Measurements from ENCODE around the gene RAB4B. TPM values are rescaled to one million over a fixed set of nuclear protein-coding genes. Genes with fewer than 3 reads are reported as not detected.
"Not testable (repeated sequence)": the region's sequence is repeated elsewhere in the genome, so short reads cannot be mapped to it uniquely, and the experiment has no call there.

RAB4B gene
- total RNA-seq, 2 donors from 2014 or later = 65.9 to 67.9 TPM

DNA sequence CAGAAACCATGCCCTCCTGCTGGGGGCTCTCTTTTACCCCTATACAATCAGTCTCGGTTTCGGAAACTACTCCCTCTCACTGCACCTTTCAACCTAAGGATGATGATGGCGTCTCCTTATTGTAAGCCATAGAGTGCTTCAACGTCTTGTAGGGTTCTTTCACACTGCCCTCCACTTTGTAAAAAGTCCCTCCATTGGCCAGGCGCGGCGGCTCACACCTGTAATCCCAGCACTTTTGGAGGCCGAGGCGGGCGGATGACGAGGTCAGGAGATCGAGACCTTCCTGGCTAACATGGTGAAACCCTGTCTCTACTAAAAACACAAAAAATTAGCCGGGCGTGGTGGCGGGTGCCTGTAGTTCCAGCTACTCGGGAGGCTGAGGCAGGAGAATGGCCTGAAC is 52.7 kb downstream of the RAB4B start:
- DNase-seq; intact Hi-C loops (cut with DNase I, micrococcal nuclease); ATAC-seq: not testable (repeated sequence)

DNA sequence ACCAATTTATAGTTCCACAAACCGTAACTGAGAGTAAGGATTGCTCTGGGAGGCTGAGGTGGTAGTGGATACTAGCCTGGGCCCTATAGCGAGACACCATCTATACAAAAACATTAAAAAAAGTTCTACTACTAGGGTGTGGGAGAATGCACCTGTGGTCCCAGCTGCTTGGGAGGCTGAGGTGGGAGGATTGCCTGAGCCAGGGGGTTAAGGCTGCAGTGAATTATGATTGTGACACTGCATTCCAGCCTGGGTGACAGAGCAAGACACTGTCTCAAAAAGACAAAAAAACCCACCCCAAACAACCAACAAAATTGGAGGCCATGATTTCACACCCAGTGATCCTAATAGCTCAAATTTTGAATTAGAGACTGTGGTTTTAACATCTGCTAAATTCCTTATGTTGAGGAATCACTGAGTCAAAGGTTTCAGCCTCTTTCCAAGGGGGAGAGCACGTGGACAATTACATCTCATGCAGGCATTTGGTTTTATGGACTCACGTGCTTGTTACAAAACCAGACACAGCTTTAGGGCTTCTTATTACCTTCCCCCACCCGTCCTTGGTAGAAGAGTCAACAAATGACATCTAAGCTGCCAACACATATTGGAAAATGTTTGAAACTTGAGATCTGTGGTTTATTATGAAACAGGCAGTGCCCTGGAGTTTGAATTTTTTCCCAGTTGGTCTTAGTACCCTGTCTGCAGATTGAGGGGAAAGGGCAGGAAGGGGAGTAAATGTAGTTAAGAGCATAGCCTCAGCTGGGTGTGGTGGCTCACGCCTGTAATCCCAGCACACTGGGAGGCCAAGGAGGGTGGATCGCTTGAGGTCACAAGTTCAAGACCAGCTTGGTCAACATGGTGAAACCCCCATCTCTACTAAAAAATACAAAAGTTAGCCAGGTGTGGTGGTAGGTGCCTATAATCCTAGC is 53.7 kb downstream of the RAB4B start:
- ATAC-seq = peak; percentile 91
- intact Hi-C loops (cut with DNase I, micrococcal nuclease) = no loop called here
- DNase-seq = peak; percentile 29 to 66

DNA sequence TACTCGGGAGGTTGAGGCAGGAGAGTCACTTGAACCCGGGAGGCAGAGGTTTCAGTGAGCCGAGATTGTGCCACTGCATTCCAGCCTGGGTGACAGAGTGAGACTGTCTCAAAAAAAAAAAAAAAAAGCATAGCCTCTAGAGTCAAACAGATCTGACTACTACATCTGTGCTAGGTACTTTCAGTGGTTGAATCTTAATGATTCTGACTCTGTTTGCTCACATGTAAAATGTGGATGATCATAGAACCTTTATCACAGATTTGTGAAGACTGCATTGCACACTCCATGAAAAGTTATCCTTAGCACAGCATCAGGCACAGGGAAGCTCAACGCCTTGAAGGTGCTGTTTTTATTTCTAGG is 54.4 kb downstream of the RAB4B start:
- peak; percentile 8 for ATAC-seq
- intact Hi-C loops (cut with DNase I, micrococcal nuclease); DNase-seq: not testable (repeated sequence)

DNA sequence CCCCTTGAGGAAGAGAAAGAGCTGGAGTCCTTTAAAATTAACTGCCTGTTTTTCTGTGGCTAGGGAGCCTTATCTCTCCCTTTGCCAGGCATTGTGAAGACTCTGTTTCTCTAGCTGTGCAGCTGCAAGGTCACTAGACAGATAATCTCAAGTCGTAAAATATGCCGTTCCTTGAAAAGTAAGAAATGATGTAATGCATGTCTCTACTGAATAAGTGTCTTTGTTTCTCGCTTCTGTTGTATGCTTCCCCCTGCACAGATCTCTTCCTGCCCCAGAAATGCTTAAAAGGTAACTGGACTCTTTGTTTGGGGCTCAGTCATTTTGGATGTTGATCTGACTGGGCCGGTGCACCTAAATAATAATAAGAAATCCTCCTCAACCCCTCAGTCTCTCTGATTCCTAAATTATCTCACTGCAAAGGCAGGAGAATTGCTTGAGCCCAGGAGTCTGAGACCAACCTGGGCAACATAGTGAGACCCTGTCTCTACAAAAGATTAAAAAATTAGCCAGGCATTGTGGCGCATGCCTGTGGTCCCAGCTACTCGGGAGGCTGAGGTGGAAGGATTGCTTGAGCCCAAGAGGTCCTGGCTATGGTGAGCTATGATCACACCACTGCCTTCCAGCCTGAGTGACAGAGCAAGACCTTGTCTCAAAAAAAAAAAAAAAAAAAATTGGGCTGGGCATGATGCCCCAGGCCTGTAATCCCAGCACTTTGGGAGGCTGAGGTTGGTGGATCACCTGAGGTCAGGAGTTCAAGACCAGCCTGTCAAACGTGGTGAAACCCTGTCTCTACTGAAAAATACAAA is 55.9 kb downstream of the RAB4B start:
- DNase-seq; intact Hi-C loops (cut with DNase I, micrococcal nuclease): not testable (repeated sequence)
- ATAC-seq = peak; percentile 21

DNA sequence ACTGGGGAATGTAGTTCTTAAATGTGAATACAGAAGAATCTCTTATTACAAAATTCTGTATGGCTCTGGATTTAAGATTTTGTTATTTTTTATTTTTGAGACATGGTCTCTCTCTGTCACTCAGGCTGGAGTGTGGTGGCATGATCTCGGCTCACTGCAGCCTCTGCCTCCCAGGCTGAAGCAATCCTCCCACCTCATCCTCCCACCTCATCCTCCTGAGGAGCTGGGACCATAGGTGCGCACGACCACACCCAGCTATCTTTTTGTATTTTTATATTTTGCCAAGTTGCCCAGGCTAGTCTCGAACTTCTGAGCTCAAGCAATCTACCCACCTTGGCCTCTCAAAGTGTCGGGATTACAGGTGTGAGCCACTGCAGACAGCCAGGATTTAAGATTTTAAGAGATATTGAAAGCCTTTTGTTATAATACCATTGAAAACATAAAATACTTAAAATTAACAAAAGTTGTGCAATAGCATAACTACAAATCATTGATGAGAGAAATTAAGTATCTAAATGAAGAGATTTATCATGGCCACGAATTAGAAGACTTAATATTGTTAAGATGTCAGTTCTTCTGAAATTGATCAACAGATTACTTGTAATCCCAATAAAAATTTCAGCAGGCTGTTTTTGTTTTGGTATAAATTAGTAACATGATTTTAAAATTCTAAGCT is 58.8 kb downstream of the RAB4B start:
- DNase-seq (no peak), ATAC-seq (no peak)
- intact Hi-C loops (cut with DNase I, micrococcal nuclease) = no loop called here

DNA sequence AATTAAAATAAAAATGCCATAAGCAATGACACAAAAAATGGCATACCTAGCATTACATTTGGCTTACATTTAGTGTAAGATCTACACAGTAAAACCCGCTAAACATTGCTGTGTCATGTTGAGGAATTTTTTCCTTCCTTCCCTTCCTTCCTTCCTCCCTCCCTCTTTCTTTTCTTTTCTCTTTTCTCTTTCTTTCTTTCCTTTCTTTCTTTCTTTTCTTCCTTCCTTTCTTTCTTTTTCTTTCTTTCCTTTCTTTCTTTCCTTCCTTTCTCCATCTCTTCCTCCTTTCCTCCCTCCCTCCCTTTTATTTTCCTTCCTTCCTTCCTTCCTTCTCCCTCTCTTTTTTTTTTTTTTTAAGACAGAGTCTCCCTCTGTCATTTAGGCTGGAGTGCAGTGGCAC is 60.4 kb downstream of the RAB4B start:
- intact Hi-C loops (cut with DNase I, micrococcal nuclease); DNase-seq; ATAC-seq: not testable (repeated sequence)

DNA sequence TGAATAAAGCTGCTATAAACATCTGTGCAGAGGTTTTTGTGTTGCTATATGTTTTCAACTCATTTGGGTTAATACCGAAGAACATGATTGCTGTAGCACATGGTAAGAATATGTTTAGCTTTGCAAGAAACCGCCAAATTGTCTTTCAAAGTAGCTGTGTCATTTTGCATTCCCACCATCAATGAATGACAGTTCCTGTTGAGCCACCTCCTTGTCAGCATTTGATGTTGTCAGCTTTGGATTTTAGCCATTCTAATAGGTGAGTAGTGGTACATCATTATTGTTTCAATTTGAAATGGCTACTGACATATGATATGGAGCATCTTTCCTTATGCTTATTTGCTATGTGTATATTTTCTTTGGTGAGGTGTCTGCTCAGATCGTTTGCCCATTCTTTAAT is 64.0 kb downstream of the RAB4B start:
- DNase-seq; ATAC-seq; intact Hi-C loops (cut with DNase I, micrococcal nuclease): not testable (repeated sequence)

DNA sequence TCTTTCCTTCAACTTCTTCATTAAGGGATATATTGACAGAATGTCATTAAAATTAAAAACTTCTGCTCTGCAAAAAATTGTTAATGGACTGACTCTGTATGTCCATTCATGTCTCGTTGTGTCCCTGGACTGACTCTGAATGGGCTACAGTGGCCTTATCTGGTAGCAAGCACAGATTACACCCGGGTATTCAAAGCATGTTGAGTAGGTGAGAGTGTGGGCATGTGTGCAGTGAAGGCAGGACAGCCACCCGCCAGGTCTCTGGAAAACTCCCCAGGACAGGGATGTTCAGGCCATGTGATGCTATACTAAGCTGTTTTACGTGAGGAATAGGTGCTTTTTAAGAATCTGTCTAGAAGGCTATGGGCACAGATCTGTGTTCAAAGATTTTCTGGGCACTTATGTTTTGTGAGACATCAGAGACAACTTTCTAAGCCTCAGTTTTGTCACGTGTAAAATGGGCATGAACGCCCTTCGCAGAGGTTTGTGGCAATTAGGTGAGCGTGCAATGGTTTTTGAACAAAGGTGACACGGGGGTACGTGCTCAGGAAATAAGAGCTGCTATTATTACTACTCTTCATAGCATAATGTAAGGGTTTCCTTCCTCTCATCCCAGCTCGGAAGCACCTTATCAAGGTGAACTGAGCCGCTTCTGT is 65.1 kb downstream of the RAB4B start:
- intact Hi-C loops (cut with DNase I, micrococcal nuclease); DNase-seq; ATAC-seq: not testable (repeated sequence)

DNA sequence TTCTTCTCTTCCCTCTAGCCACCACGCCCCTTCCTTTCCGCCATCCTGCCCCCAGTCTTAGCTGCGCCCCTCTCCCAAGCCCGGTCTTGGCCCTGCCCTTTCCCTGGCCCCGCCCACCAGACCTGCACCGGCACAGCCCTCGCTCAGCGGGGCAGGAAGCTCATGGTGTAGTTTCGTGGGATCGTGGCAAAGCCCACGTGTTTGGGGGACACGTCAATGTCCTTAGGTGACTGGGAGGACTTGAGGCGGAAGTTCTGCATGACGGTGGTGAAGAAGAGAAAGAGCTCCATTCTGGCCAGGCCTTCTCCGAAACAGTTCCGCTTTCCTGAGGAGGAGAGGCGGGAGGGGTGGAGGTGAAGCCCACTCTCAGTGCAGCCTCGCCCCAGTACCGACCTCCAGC is 65.6 kb downstream of the RAB4B start:
- peak; percentile 75 for ATAC-seq
- intact Hi-C loops (cut with DNase I, micrococcal nuclease) = not testable (repeated sequence)
- DNase-seq = peak; percentile 51 to 55

Other genes with a start within 250 kb of the RAB4B start
- 10 to 100 TPM; 64.1 to 64.3 TPM for gene SHKBP1, start 201.4 kb upstream of the RAB4B start, total RNA-seq
- gene LTBP4, start 176.9 kb upstream of the RAB4B start, total RNA-seq = 100 to 1,000 TPM; 183 to 192 TPM
- 10 to 100 TPM in 1 of 2 donors, 1 to 10 TPM in 1; 9.6 to 14.5 TPM for gene NUMBL, start 87.6 kb upstream of the RAB4B start, total RNA-seq
- gene COQ8B, start 61.4 kb upstream of the RAB4B start, total RNA-seq = 10 to 100 TPM; 28.5 to 41.5 TPM
- 10 to 100 TPM; 24.3 to 24.5 TPM for gene ITPKC, start 61.1 kb upstream of the RAB4B start, total RNA-seq
- gene ACTMAP, start 27.8 kb upstream of the RAB4B start, total RNA-seq = 10 to 100 TPM; 12.1 to 12.4 TPM
- 10 to 100 TPM; 43.4 to 68.0 TPM for gene SNRPA, start 27.0 kb upstream of the RAB4B start, total RNA-seq
- gene MIA, start 2.7 kb upstream of the RAB4B start, total RNA-seq = 1 to 10 TPM in 1 of 2 donors, not detected in 1; 1.7 TPM
- 10 to 100 TPM; 95.3 to 96.9 TPM for gene EGLN2, start 20.9 kb downstream of the RAB4B start, total RNA-seq
- not detected for gene CYP2A6, start 72.2 kb downstream of the RAB4B start, total RNA-seq
- gene CYP2A7, start 104.0 kb downstream of the RAB4B start, total RNA-seq = not detected
- 1 to 10 TPM; 4.6 to 5.1 TPM for gene CYP2B6, start 213.0 kb downstream of the RAB4B start, total RNA-seq